Measurements from ENCODE around the gene ANK3. TPM values are rescaled to one million over a fixed set of nuclear protein-coding genes. Genes with fewer than 3 reads are reported as not detected.

ANK3 gene
- total RNA-seq, 4 donors from 2014 or later: 125 to 171 (median 149) TPM

DNA sequence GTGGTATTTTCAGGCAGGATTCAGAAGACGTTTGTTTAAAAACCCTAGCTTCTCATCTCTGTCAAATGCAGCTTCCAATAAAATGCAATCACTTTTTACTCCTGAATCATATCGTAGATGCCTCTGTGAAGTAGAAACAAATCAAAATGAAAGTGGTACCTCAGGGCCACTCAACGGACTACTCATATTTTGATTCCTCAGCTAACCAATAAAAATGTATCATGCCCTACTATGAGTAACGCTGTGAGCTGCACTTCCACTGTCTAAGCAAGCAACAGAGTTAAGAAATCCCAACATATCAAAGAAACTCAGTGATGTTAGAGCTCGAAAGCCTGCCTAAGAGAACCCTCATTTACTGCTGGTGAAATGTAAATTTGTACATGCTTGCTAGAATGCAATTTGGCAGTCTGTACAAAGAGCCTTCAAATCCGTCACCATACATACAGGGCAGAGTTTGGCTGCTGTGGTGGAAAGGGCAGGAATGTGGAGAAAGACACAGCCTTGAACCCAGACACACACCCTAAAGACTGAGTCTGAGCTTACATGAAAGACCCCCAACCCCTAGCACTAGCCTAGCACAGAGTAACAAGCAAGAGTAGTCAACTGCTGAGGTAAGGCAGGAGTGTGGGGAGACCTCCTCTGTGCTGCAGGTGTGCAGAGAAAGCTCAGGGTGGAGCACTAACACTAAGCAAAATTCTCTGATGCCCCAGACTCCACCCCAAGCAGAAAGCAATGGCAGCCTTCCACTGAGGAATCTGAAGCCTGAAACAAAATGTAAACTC lies 151.5 kb downstream of the ANK3 start:
- H3K4me3 ChIP-seq: no peak overlapping the region
- no peak overlapping the region for H3K27ac ChIP-seq
- intact Hi-C loops (cut with DNase I; ENCODE audit: low total_unique reads) (no loop called here), in situ Hi-C loops (cut with MboI; ENCODE audit: low sequenced_read_pairs in 4 of 4) (no loop called here)
- ATAC-seq (peak in 1 of 2 donors; percentile 36), DNase-seq (no peak)
- H3K27me3 ChIP-seq: no peaks in the 10 kb centered on the region
- H3K9me3 ChIP-seq: no peaks in the 10 kb centered on the region
- no peaks in the 10 kb centered on the region for H3K36me3 ChIP-seq
- TF ChIP-seq CTCF (IDR thresholded peaks at IDR 0.05 in 4 of 5, conservative IDR thresholded peaks at IDR 0.05 in 1 of 5) (no peak), POLR2A (IDR thresholded peaks at IDR 0.05) (no peak)
- no peaks in the 10 kb centered on the region for H3K4me1 ChIP-seq

GRCh38 chr10:60236869-60237524 lies 152.7 kb downstream of the ANK3 start:
- Histone ChIP-seq H3K27ac (no peak overlapping the region), H3K9me3 (no peaks in the 10 kb centered on the region), H3K27me3 (no peaks in the 10 kb centered on the region), H3K4me3 (no peak overlapping the region), H3K36me3 (no peaks in the 10 kb centered on the region), H3K4me1 (no peaks in the 10 kb centered on the region)
- ATAC-seq (peak in 1 of 2 donors; percentile 36), DNase-seq (peak; percentile 4 to 41)
- intact Hi-C loops (cut with DNase I; ENCODE audit: low total_unique reads) (no loop called here), in situ Hi-C loops (cut with MboI; ENCODE audit: low sequenced_read_pairs in 4 of 4) (no loop called here)
- TF ChIP-seq CTCF (IDR thresholded peaks at IDR 0.05 in 4 of 5, conservative IDR thresholded peaks at IDR 0.05 in 1 of 5): no peak
- no peak for TF ChIP-seq POLR2A (IDR thresholded peaks at IDR 0.05)

GRCh38 chr10:60235001-60235400 lies 154.7 kb downstream of the ANK3 start:
- in situ Hi-C loops (cut with MboI; ENCODE audit: low sequenced_read_pairs in 4 of 4) (no loop called here), intact Hi-C loops (cut with DNase I; ENCODE audit: low total_unique reads) (no loop called here)
- DNase-seq: no peak
- no peaks in the 10 kb centered on the region for H3K36me3 ChIP-seq
- no peaks in the 10 kb centered on the region for H3K9me3 ChIP-seq
- H3K27ac ChIP-seq: no peak overlapping the region
- H3K4me1 ChIP-seq: no peaks in the 10 kb centered on the region
- no peak for TF ChIP-seq POLR2A (IDR thresholded peaks at IDR 0.05)
- TF ChIP-seq CTCF (IDR thresholded peaks at IDR 0.05 in 4 of 5, conservative IDR thresholded peaks at IDR 0.05 in 1 of 5): no peak
- no peak for ATAC-seq
- H3K4me3 ChIP-seq: no peak overlapping the region
- no peaks in the 10 kb centered on the region for H3K27me3 ChIP-seq

DNA sequence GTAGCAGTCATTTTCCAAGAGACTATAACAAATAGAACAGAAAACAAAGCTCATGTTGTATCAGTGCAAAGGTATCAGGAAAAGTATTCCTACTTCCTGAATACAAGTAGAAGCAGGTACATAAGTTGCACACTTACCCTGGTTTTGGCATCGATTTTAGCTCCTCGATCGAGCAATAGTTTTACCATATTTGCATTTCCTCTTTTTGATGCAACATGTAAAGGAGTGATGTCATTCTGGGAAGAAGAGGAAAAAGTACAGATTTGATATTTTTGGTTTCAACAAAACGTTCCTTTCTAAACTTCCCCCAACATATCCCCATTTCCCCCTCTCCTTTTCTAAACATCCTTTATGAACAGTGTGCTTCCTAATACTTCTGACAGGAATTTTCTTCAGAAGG lies 155.1 kb downstream of the ANK3 start:
- in situ Hi-C loops (cut with MboI; ENCODE audit: low sequenced_read_pairs in 4 of 4) (no loop called here), intact Hi-C loops (cut with DNase I; ENCODE audit: low total_unique reads) (no loop called here)
- no peak for TF ChIP-seq POLR2A (IDR thresholded peaks at IDR 0.05)
- no peak for TF ChIP-seq CTCF (IDR thresholded peaks at IDR 0.05 in 4 of 5, conservative IDR thresholded peaks at IDR 0.05 in 1 of 5)
- Histone ChIP-seq H3K4me3 (no peak overlapping the region), H3K9me3 (no peaks in the 10 kb centered on the region), H3K27ac (no peak overlapping the region), H3K27me3 (no peaks in the 10 kb centered on the region), H3K4me1 (no peaks in the 10 kb centered on the region), H3K36me3 (no peaks in the 10 kb centered on the region)
- ATAC-seq (no peak), DNase-seq (no peak)
